Posterior vena cava (tissue), 2 donors: ENCODE measurements around the gene SPHK2. TPM values are rescaled to one million over a fixed set of nuclear protein-coding genes. Genes with fewer than 3 reads are reported as not detected.
"Not testable (repeated sequence)": the region's sequence is repeated elsewhere in the genome, so short reads cannot be mapped to it uniquely, and the experiment has no call there.

ENCODE experiments used
- DNase-seq: peaks from one replicate; pipeline ENCODE4 v3.0.0-alpha.2; 2020; ENCODE audit warnings: low spot score
- intact Hi-C, 2 donors: fragments of 100-400 bp; cut with DNase I; formaldehyde crosslinking; loops; one replicate each; pipeline versions ENCODE4 v1.14.1 to v1.14.2; 2022 to 2023
- total RNA-seq, 2 donors: library from RNA; stranded (reverse); fragmentation: NEBNext Ultra II Directional; extraction: Animal tissue kit (Norgen Biotek cat#: 25700); gene quantifications; one replicate each; pipeline ENCODE4 v1.2.1, GENCODE V29; 2021
- donor health status: DM: yes; HTN: yes; CAD: no.
- donor health status: DM: yes; HTN: yes; CAD: no.

SPHK2 gene
- total RNA-seq, 2 donors from 2014 or later: 8.5 to 12.1 TPM

- intact Hi-C loops: no loop called here
Observed at GRCh38 chr19:48618278-48618915, 909 bp upstream of the SPHK2 start.

GRCh38 chr19:48619692-48620585 is 633 bp downstream of the SPHK2 start:
- DNase-seq: no peak
- intact Hi-C loops: no loop called here

More at GRCh38 chr19:48618278-48618915, 909 bp upstream of the SPHK2 start:
- DNase-seq: no peak

- intact Hi-C loops: no loop called here
Observed at GRCh38 chr19:48623556-48624066, 4.3 kb downstream of the SPHK2 start.

GRCh38 chr19:48624067-48624594 is 4.8 kb downstream of the SPHK2 start:
- intact Hi-C loops: no loop called here
- DNase-seq: peak; percentile 99

More at GRCh38 chr19:48623556-48624066, 4.3 kb downstream of the SPHK2 start:
- no peak for DNase-seq

GRCh38 chr19:48624791-48625723 is 5.8 kb downstream of the SPHK2 start:
- DNase-seq: no peak
- intact Hi-C loops: no loop called here

- intact Hi-C loops: no loop called here
- peak; percentile 80 for DNase-seq
Observed at GRCh38 chr19:48625891-48626327, 6.6 kb downstream of the SPHK2 start.

- intact Hi-C loops: no loop called here
Observed at GRCh38 chr19:48627201-48627864, 8.0 kb downstream of the SPHK2 start.

GRCh38 chr19:48627865-48628314 is 8.6 kb downstream of the SPHK2 start:
- DNase-seq: peak; percentile 79
- intact Hi-C loops: no loop called here

More at GRCh38 chr19:48627201-48627864, 8.0 kb downstream of the SPHK2 start:
- peak; percentile 80 for DNase-seq

- intact Hi-C loops: no loop called here
- DNase-seq: peak; percentile 83
Observed at GRCh38 chr19:48628486-48629296, 9.4 kb downstream of the SPHK2 start.

GRCh38 chr19:48629297-48629598 is 9.9 kb downstream of the SPHK2 start:
- intact Hi-C loops: no loop called here
- DNase-seq: no peak

- intact Hi-C loops: no loop called here
- DNase-seq: no peak
Observed at GRCh38 chr19:48629599-48630295, 10.4 kb downstream of the SPHK2 start.

GRCh38 chr19:48630296-48631063 is 11.2 kb downstream of the SPHK2 start:
- intact Hi-C loops: no loop called here
- peak; percentile 90 for DNase-seq

GRCh38 chr19:48631225-48631624 is 11.9 kb downstream of the SPHK2 start:
- intact Hi-C loops: no loop called here
- DNase-seq: no peak

GRCh38 chr19:48632286-48632685 is 13.0 kb downstream of the SPHK2 start:
- DNase-seq, intact Hi-C loops: not testable (repeated sequence)

- no peak for DNase-seq
- intact Hi-C loops: no loop called here
Observed at GRCh38 chr19:48632692-48633147, 13.4 kb downstream of the SPHK2 start.
